KMS-11 (cell line): ENCODE measurements around the gene JMJD1C.

Experiments
- H2AFZ ChIP-seq: fragments of 200-600 bp; sonication (generic); 2 replicates; pipeline ENCODE4 v1.6.1; 2016; ENCODE audit warnings: antibody characterized with exemption, mixed run types, low read depth
- H3K27ac ChIP-seq: fragments of 200-600 bp; sonication (generic); 2 replicates; pipeline ENCODE4 v1.6.1; 2016; ENCODE audit warnings: mild to moderate bottlenecking, mixed run types
- H3K27me3 ChIP-seq: fragments of 200-600 bp; sonication (generic); 2 replicates; pipeline ENCODE4 v1.6.1; 2017; ENCODE audit warnings: mild to moderate bottlenecking, low read depth, mixed run types, moderate library complexity; ENCODE audit not compliant: insufficient read depth
- H3K36me3 ChIP-seq: fragments of 200-600 bp; sonication (generic); 2 replicates; pipeline ENCODE4 v1.6.1; 2017; ENCODE audit warnings: mild to moderate bottlenecking, mixed run types; ENCODE audit not compliant: insufficient read depth
- H3K4me1 ChIP-seq: fragments of 200-600 bp; sonication (generic); 2 replicates; pipeline ENCODE4 v1.6.1; 2016; ENCODE audit warnings: mild to moderate bottlenecking, low read depth, mixed run types; ENCODE audit not compliant: poor library complexity, severe bottlenecking
- H3K4me2 ChIP-seq: fragments of 200-600 bp; sonication (generic); 2 replicates; pipeline ENCODE4 v1.7.0; 2016; ENCODE audit warnings: mild to moderate bottlenecking, mixed run types
- H3K4me3 ChIP-seq: fragments of 200-600 bp; sonication (generic); IDR thresholded peaks from 2 replicates; pipeline ENCODE4 v1.6.1; 2017; ENCODE audit warnings: low read depth, low read length, mixed read lengths; ENCODE audit not compliant: insufficient read depth
- H3K79me2 ChIP-seq: fragments of 200-600 bp; sonication (generic); 2 replicates; pipeline ENCODE4 v1.6.1; 2016; ENCODE audit warnings: low read depth, mixed run types; ENCODE audit not compliant: insufficient read depth
- H3K9ac ChIP-seq: fragments of 200-600 bp; sonication (generic); 2 replicates; pipeline ENCODE4 v1.6.1; 2016; ENCODE audit warnings: mild to moderate bottlenecking, mixed run types
- H4K20me1 ChIP-seq: fragments of 200-600 bp; sonication (generic); 2 replicates; pipeline ENCODE4 v1.6.1; 2016; ENCODE audit warnings: mild to moderate bottlenecking, mixed run types; ENCODE audit not compliant: insufficient read depth
- CTCF ChIP-seq: fragments of 200-600 bp; sonication (generic); conservative IDR thresholded peaks from 2 replicates; pipeline ENCODE4 v1.6.1; 2017; ENCODE audit warnings: low read depth, mild to moderate bottlenecking, antibody characterized with exemption, low read length, moderate library complexity, mixed read lengths

Gene JMJD1C

GRCh38 chr10:63250032-63250431 is 215.7 kb downstream of the JMJD1C start:
- H3K27ac ChIP-seq: no peak overlapping the region
- H3K4me3 ChIP-seq: no peak overlapping the region
- H4K20me1 ChIP-seq: peaks cover 12% of the 10 kb centered on the region; the same call in 1 of the 2 replicates
- H3K4me1 ChIP-seq: peaks cover 22% of the 10 kb centered on the region
- peaks cover 95% of the 10 kb centered on the region for H3K79me2 ChIP-seq
- H2AFZ ChIP-seq: no peak overlapping the region
- no peaks in the 10 kb centered on the region for H3K36me3 ChIP-seq
- no peak overlapping the region for H3K9ac ChIP-seq
- H3K4me2 ChIP-seq: no peak overlapping the region
- no peak for TF ChIP-seq CTCF
- H3K27me3 ChIP-seq: no peaks in the 10 kb centered on the region

- peaks cover 91% of the 10 kb centered on the region for H3K79me2 ChIP-seq
- H3K36me3 ChIP-seq: no peaks in the 10 kb centered on the region
- no peaks in the 10 kb centered on the region for H3K27me3 ChIP-seq
- no peak overlapping the region for H3K9ac ChIP-seq
- peaks cover 32% of the 10 kb centered on the region for H3K4me1 ChIP-seq
- H3K4me2 ChIP-seq: no peak overlapping the region
- no peak overlapping the region for H2AFZ ChIP-seq
- H3K27ac ChIP-seq: no peak overlapping the region
- no peak for TF ChIP-seq CTCF
- peaks cover 25% of the 10 kb centered on the region for H4K20me1 ChIP-seq
- H3K4me3 ChIP-seq: no peak overlapping the region
These were observed 218.0 kb downstream of the JMJD1C start for GRCh38 chr10:63247771-63248170.

- Histone ChIP-seq H3K4me3 (no peak overlapping the region), H3K27me3 (no peaks in the 10 kb centered on the region), H3K36me3 (no peaks in the 10 kb centered on the region), H3K9ac (no peak overlapping the region; the same call in 1 of the 2 replicates), H2AFZ (no peak overlapping the region), H4K20me1 (peaks cover 32% of the 10 kb centered on the region), H3K4me2 (no peak overlapping the region), H3K79me2 (peaks cover 91% of the 10 kb centered on the region), H3K4me1 (peaks cover 46% of the 10 kb centered on the region), H3K27ac (no peak overlapping the region)
- TF ChIP-seq CTCF: no peak
These were observed 219.4 kb downstream of the JMJD1C start for GRCh38 chr10:63246356-63246755.

- H3K4me2 ChIP-seq: peak overlapping the region; percentile 13; the same call in 1 of the 2 replicates
- no peaks in the 10 kb centered on the region for H3K36me3 ChIP-seq
- no peak overlapping the region for H3K4me3 ChIP-seq
- H3K9ac ChIP-seq: no peak overlapping the region
- H4K20me1 ChIP-seq: peaks cover 33% of the 10 kb centered on the region
- H3K27me3 ChIP-seq: no peaks in the 10 kb centered on the region
- no peak for TF ChIP-seq CTCF
- H3K79me2 ChIP-seq: peaks cover 92% of the 10 kb centered on the region
- peaks cover 65% of the 10 kb centered on the region for H3K4me1 ChIP-seq
- H2AFZ ChIP-seq: no peak overlapping the region
- no peak overlapping the region for H3K27ac ChIP-seq
These were observed 223.9 kb downstream of the JMJD1C start for GRCh38 chr10:63241841-63242281.
